Hindlimb muscle (tissue), 1 donor: ENCODE results near the gene MAGEA9. TPM values are rescaled to one million over a fixed set of nuclear protein-coding genes. Genes with fewer than 3 reads are reported as not detected.
"Not testable (repeated sequence)": the region's sequence is repeated elsewhere in the genome, so short reads cannot be mapped to it uniquely, and the experiment has no call there.

Source experiments
- DNase-seq: peaks from one replicate; pipeline ENCODE4 v3.0.0-alpha.2; 2013
- polyA plus RNA-seq: library from polyadenylated mRNA; unstranded; fragments of 120-200 nt; gene quantifications from one replicate; pipeline ENCODE4 v1.2.1, GENCODE V29; 2013; ENCODE audit not compliant: insufficient read length

MAGEA9 gene
- polyA plus RNA-seq, result not detected

- DNase-seq, result not testable (repeated sequence)
Observed at GRCh38 chrX:149781727-149782126, at the start of gene MAGEA9. Gene MAGEA9 (plus strand): TSS chrX:149781930. CDS start chrX:149786211, 4,281 bp downstream.

GRCh38 chrX:149742269-149742668 is 39.5 kb upstream of the MAGEA9 start:
- not testable (repeated sequence) for DNase-seq

DNA sequence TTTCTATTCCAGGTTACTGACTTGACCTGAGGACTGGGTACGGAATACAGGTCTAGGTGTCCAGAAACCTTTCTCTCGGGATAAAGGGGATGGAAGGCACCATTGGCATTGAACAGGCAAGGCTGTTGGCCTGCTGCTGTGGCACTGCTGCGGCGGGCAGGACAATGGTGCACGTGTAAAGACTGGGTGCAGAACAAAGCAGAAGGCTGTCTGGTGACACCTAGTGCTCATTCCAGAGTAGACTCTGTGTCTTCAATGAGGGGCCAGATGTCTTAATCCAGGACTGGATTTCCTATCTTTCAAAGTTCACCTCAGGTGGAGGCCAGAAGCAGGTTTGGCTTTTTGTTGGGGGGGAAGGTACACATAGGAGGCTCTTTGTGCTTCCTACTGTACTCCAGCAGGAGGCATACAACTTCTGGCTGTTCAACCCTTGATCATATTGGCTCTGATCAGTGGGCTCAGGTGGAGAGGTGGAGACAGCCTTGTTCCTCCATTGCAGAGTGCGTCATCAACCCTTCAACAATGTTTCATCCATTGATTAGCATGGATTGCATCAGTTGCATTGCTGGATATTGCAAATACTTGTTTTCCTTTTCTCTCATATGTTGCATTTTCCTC is 35.2 kb upstream of the MAGEA9 start:
- not testable (repeated sequence) for DNase-seq

DNA sequence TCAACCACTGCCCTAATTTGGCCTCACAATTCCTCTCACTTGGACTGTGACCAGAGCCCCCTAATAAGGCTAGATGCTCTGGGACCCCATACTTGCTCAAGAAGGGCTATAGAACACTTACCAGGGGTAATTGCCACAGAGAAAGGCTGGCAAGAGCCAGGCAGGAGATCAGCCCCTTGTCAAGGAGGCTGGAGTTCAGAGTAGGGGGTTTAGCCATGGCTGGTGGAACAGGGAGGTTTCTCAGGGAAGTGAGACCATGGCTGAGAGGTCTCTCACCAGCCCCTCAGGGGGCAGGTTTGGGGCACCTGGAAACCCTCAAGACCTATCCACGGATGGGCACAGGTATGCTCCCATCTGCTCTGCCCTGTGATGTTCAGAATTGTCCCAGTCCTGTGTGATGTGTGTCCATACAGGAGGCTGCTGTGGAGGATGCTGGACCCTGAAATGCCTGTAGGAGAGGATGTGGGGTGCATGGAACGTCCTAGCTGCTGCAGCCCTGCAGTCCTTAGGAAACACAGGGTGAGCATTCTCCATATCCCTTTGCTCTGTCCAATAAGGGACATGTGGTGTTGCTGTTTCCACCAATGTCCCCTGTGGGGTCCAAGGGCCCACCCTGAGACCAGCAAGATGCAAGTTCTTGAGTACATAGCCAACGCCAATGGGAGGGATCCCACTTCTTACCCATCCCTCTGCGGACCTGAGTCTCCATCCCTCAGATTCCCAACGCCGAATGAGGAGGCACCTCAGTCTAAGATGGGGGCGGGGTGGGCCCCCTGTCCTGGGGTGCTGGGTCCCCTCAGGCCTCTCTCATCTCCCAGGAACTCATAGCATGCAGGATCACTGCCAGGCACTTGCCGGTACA is 24.3 kb upstream of the MAGEA9 start:
- no peak for DNase-seq

- no peak for DNase-seq
Observed at GRCh38 chrX:149758068-149758714, 23.5 kb upstream of the MAGEA9 start.

DNA sequence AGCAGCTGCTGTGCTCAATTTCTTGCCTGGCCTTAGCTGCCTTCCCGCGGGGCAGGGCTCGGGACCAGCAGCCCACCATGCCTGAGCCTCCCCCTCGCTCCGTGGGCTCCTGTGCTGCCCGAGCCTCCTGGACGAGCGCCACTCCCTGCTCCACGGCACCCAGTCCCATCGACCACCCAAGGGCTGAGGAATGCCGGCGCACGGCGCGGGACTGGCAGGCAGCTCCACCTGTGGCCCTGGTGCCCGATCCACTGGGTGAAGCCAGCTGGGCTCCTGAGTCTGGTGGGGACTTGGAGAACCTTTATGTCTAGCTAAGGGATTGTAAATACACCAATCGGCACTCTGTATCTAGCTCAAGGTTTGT is 23.0 kb upstream of the MAGEA9 start:
- DNase-seq, result not testable (repeated sequence)

GRCh38 chrX:149759824-149760223 is 21.9 kb upstream of the MAGEA9 start:
- DNase-seq, result no peak

- DNase-seq, result no peak
Observed at GRCh38 chrX:149760965-149761364, 20.8 kb upstream of the MAGEA9 start.

- DNase-seq, result not testable (repeated sequence)
Observed at GRCh38 chrX:149761858-149762674, 19.7 kb upstream of the MAGEA9 start.

DNA sequence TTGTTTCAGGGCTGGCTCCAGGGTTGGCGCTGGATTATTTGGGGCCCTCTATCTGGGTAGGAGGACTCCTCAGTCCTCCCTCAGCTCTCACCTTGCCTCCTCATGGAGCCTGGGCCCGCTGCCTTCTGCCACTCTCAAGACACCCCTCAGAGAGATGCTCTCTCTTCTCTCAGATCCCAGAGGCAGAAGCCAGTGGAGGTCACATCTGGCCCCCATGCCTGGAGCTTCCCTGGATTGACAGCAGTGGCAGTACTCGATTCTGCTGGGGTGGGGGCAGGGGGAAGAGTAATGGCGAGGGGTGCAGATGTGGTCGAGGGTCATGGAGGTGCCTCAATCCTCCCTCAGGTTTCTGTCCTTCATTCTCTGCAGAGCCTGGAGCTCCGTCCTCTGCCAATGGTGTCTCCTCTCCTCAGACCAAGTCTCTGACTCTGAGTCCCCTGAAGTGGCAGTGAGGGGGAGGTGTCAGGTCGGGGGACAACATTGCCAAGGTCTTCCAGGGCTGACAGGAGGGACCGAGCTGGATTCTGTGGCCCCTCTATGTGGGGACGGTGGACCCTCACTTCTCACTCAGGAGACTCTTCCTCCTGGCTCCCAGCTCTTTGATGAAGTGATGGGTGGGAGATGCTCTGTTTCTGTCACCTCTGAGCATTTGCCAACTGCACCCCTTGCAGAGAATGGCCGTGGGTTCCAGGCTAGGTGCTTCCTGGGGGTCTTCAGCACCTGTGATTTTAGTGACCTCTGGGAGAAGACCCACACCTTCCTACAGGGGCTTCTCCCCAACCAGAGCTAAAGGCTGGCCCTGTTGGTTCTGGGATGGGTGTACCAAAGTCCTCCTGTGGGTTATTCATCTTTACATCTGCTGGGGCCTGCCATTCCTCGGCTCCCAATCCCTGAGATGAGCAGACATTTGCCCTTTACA is 18.8 kb upstream of the MAGEA9 start:
- no peak for DNase-seq

GRCh38 chrX:149770344-149770743 is 11.4 kb upstream of the MAGEA9 start:
- not testable (repeated sequence) for DNase-seq

- not testable (repeated sequence) for DNase-seq
Observed at GRCh38 chrX:149773026-149773425, 8.7 kb upstream of the MAGEA9 start.

DNA sequence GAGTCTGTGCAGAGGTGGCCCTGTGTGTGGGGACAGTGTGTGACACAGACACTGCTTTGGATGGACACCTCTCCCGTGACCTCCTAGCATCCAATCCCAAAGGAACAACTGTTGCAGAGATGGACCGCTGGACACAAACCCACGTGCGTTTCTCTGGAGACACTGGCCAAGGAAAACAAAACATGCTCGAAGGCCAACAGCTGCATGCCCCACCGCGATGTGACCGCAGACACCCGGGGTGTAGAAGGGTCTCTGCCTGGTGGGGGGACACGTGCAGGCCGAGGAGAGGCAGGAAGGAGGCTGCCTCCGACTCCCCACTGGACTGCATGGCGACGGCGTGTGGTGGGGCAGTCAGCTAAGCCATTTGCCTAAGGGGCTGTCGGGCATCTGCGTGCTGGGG is 8.0 kb upstream of the MAGEA9 start, which contains the start of gene HSFX1:
Gene HSFX1 (plus strand): TSS at position 301 of the 400 bp plus-strand sequence. CDS start 614 bp downstream, outside the sequence.
- DNase-seq, result not testable (repeated sequence)

- not testable (repeated sequence) for DNase-seq
Observed at GRCh38 chrX:149777999-149778398, 3.7 kb upstream of the MAGEA9 start.

GRCh38 chrX:149795531-149795930 is 13.8 kb downstream of the MAGEA9 start:
- not testable (repeated sequence) for DNase-seq

DNA sequence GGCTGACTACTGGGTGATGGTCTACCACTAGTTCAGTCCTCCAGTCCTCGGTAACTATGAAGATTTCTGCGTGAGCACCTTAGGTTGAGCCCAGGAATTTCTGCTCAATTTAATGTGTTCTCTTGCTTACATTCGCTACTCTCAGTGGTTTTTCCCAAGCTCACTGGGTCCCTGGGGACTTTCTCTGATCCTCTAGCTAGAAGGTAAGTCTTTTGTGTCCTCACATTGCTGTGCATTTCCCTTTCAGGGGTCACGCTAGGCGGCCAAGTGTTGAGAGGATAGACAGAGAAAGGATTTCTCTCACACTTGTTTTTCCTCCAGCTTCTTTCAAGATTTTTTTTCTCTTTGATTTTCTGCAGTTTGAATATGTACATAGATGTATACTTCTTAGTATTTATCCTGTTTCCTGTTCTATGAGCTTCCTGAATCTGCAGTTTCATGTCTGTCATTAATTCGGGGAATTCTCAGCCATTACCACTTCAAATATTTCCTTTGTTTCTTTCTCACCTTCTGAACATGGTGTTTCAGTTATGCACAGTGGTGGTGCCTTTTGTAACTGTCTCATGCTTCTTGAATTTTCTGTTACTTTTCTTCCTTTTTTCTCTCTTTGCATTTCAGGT is 17.5 kb downstream of the MAGEA9 start:
- DNase-seq, result no peak

DNA sequence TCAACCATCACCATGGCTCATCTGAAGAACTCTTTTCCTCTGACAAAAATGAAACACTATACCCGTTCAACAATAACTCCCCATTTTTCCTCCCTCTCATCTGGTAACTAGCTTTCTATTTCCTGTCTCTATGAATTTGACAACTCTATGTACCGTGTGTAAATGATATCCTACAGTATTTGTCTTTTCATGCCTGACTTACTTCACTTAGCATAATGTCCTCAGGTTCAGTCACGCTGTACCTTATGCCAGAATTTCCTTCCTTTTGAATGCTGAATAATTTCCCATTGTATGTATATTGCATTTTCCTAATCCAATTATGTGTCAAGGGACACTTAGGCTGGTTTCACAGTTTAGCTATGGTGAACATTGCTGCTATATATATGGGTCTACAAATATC is 18.2 kb downstream of the MAGEA9 start:
- no peak for DNase-seq

DNA sequence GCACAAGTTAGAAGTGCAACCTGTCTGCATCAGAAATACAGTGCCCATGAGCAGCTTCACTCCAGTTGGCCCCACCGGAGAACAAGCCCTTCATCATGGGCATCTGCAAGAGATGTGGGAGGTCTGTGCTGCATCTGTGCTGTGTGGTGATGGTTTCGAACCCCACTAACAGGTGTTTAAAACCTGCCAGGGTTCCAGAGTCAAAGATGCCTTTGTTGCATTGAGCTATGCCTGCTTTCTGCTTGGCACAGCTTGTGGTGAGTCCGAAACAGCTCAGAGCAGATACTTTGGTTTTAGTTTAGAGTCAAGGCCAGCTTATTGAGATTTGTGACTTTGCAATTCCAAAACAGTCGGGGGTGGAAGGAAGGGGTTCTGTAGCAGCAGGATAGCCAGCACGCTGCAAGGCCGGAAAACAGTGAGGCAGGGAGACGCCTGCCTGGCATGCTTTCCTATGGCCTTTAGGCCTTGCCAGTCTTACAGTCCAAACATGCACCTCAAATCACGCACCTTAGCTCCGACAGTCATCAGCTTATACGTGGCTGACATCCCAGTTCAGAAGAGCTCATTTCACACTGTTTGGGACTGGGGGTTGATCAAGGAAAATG is 21.8 kb downstream of the MAGEA9 start:
- DNase-seq, result no peak

GRCh38 chrX:149804102-149804501 is 22.4 kb downstream of the MAGEA9 start:
- no peak for DNase-seq

- no peak for DNase-seq
Observed at GRCh38 chrX:149807747-149808458, 26.2 kb downstream of the MAGEA9 start.
